ENCODE data around the gene IFNA16.
"Not testable (repeated sequence)": the region's sequence is repeated elsewhere in the genome, so short reads cannot be mapped to it uniquely, and the experiment has no call there.

IFNA16 gene

DNA sequence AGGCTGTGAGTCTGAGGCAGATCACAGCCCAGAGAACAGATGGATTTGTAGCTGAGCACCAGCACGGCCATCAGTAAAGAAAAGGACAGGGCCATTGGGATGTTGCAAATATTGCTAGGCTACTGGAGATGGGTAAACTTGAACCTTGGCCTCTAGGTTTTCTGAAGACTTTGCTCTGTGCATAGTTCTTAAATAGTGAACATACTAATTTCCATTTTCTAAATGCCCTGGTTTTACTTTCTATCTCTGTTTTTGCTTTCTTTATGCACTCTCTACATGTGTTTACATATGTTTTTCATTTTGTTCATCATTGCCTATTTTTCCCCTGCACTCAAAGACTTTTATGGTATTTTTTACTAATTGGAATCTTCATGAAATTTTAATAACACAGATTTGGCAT, at the start of gene IFNA16:
IFNA16 (minus strand) TSS at position 101 of the 400 bp plus-strand sequence; CDS start at position 95, 6 bp downstream.
- DNase-seq: not testable (repeated sequence)

DNA sequence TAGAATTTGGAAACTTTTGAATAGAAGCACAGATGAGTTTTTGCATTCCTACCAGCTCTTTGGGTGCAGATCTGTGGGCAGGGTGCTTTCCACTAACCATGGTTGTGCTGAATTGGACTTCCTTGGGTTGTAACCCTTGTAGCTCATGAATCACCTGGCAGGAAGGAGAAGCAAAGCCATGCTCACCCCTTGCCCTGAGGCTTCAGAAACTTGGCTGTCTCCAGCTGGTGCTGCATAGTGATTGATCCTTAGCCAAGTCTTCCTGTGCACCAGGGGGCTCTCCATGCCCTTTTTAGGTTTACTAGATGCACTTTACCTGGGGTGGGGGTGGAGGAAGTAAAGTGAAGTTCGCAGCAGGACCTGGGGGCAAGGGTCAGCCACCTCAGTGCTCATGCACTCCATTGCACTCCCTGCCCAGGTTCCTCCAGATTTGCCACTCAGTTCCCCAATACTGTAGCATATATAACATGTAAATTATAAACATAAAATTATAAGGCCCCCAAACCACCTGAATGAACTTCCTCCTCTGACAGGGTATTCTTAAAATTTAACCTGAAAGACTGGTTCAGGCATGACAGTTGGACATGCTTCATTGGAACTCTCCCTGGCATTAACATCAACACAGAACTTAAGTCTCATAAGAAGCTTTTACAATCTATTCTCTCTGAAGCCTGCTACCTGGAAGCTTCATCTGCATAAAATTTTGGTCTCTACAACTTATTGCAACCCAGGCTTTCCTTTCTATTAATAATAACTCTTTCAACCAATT, 48.5 kb upstream of the IFNA16 start:
- no peak for DNase-seq

DNA sequence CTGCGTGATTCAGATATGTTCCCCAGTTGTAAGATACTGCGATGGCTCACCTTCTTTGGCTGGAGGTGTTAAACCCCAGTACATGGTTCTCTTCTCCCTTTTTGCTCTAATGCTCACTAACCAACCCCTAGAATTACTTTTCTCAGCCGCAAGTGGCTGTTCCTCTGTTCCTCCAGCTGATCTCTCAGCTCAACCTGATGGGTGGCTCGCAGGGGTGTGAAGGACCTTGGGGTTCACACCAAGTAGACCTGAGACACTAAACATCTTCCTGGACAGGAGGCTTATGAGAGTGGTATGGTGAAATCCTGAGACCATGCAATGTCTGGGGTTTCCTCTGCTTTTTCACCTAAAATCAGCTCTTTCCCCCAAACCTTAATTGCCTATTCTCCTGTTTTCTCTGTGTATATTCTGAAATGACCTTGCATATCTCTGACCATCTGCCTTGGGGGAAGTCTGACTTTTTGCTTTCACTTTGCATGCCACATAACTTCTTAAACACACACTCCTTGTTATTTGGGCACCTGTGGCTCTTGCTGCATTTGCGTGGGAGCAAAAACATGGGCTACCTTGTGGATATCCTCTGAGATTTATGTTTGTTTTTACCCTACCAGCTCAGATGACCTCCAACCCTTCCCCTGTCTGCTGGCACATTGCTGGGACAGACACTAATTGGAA, 38.6 kb upstream of the IFNA16 start:
- DNase-seq: no peak

DNA sequence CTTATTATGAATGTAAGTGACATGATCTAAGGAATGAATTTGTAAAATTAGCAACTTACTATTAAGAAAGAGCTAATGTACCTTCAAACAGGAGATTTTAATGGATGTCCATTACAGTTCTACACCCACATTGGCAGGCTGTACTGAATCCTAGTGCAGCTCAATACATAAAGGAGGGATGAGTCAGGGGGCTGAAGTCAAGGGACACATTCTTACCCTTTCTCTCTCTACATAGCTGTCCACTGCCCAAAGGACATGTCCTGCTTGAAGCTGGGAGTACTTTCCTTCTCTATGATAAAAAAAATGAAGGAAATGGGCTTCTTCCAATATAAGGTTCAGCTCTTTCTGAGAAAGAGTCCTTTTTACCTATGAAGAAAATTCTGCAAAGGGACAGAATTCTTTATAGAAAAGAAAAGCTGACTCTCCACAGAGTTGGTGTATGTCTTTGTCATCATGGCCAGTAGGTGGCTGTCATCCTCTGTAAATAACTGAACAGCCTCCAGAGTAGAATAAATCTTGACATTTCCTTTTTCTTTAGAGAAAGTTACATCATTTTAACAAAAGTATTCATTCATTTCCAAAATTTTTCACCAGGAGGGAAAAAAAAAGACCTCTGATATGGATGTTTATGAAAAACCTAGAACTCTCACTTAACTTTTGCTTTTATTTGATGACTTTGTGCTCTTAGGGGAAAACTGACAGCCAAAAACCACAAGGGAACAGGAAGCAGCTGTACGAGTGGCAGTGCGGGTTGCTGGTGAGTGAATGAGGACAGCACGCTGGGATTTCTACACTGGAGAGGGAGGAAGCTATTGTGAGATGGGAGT, 35.8 kb upstream of the IFNA16 start:
- no peak for DNase-seq

DNA sequence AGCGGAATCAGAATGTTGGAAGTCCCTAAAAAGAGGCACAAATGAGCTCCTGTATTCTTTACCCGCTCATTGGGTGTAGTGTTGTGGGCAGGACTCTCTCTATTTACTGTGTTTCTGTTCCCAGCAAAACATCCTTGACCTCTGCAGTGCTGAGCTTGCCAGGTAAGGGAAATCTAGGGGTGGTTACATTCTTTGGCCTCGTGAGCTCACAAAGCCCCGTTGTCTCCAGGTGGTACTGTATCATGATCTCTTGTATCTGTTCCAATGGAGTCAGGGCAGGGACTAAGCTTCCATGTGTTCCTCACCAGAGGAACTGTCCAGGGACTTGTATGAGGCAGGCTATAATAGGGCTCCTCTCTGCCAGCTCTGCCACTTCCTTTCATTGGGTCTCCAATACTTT, 34.5 kb upstream of the IFNA16 start:
- DNase-seq: no peak

DNA sequence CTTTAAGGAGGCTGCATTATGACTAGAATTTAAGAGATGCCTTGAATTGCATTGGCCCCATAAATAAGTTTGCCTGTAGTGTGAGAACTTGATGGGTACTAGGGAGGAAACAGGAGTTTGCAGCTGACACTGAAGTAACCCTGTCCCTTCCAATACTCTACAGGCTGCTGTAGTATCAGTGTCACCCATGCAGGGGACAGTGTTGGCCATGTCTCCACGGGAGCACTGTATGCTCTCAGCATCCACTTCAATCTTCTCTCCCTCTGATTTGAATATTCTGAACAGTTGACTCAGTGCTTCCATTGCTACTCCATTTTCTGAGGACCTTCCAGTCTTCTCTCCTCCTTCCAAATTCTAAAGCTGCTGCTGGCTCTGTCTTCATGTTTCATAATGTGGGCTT, 34.1 kb upstream of the IFNA16 start:
- no peak for DNase-seq

DNA sequence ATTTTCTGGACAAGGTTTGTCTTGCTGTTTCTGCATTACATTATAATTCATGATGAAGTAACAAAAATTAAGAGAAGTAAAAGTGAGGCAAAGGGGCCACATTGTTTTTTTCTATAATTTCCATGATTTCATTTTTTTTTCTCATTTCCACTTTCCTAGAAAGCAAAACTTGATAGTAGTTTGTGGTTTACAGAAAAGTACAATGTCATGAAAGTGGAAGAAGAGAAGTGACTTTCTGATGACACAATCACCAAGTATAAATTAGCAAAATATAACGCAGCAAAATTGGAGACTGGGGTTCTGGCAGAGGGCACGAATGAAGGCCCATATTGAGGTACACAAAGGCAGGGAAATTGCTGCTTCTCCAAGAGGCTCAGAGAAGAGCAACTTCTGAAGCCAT, 27.7 kb upstream of the IFNA16 start:
- no peak for DNase-seq

DNA sequence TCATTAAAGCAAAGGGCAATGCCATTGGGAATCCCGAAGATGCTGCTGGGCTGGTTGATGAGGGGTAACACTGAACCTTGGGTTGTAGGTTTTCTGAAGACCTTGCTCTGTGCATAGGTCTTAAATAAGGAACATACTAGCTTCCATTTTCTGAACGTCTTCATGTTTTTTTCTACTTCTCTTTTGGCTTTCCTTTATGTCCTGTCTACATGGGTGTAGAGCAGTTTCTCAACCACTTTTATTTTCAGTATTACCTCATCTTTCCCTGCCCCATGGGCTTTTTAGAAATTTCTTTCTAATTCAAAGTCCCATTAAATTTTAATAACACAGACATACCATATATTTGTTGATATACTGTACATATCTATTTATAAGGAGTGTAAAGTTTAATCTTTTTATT, 22.8 kb upstream of the IFNA16 start, which contains the start of gene IFNA14:
IFNA14 (minus strand) TSS at position 95 of the 400 bp plus-strand sequence; CDS start at position 25, 70 bp downstream.
- DNase-seq: no peak

DNA sequence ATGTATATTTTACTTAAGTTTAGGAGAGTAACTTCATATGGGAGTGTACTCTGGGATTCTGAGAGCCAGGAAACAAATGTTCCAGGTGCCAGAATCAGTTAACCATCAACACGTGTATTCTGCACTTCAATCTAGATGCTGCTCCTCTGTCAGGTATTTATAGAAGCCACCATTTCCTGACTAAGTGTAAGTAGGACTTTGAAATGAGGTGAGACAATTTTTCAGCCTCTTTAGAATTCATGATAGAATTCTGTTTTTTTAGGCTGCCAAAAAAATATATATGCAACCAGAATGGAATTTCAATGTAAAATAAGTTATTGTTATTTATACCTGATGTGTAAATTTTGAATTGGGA, 19.2 kb upstream of the IFNA16 start:
- DNase-seq: not testable (repeated sequence)

DNA sequence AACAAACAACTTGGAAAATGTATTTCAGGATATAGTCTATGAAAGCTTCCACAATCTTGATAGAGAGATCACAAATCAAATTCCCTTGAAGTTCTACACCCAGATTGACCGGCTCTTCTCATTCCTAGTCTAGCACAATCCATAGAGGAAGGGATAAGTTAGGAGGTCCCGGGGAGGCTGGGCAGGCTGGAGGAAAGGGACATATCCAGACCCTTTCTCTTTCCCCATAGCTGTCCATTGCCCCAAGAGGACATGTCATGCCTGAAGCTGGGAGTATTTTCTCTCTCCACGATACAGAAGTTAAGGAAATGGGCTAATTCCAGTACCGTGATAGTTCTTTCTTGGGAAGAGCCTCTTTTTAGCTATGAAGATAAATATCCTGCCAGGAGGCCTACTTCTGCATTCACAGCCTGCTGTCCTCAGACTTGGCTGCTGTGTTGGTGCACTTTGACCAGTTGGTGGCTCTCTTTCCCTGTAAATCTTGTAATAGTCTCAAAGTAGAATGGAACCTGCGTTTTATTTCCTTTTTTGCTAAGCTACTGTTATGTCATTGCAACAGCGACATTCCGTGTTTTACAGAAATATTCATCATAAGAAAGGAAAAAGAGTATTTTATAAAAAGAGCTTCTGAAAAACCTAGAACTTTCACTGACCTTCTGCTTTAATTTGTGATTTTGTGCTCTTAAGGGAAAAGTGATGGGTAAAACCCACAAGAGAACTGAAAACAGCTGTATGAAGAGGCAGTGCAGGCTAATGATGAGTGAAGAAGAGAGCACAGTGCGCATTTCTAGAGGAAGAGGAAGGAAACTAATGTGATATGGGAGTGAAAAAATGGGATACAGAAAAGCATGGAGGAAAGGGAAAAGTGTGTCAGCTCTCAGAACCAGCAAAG, 18.6 kb upstream of the IFNA16 start:
- DNase-seq: not testable (repeated sequence)

DNA sequence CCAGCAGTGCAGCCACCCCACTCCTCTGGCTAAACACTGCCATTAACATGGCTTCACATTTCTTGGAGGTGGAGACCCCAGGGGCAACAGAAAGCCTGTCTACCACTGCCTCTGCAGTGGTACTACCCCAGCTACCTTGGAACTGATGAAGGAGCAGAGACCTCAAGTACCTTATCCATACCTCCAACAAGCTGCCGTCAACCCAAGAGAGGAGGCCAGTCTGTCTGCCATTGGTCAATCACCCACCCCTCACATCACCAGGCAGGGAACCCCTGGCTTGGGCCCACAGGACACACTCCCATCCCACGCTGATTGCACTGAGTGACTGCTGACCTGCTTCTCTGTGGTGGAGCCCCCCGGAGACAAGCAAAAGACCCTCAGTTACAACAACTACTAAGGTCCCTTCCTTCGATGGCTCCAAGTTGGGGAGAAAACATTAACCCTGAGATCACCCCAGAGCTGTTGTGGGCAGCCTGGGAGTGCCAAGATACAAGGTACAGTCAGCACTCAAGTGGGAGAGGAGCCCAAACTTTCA, 17.1 kb upstream of the IFNA16 start:
- DNase-seq: no peak

DNA sequence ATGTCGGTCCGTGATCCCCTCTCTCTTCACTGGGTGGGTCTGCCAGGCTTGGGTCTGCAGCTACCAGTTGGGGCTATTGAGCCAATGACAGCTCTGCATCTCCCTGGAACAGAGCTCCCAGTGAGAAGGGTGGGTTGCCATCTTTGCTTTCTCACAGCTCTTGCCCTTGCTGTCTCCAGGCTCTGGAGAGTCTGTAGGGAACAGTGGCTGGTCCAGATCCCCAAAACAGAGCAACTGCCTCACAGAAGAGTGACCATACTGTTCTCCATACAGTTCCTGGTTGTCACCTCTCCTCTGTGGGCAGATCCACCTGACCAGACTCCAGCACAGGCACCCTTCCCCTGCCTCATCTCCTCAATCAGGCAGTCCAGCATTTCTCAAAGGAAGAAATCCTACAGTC, 16.1 kb upstream of the IFNA16 start:
- DNase-seq: no peak

DNA sequence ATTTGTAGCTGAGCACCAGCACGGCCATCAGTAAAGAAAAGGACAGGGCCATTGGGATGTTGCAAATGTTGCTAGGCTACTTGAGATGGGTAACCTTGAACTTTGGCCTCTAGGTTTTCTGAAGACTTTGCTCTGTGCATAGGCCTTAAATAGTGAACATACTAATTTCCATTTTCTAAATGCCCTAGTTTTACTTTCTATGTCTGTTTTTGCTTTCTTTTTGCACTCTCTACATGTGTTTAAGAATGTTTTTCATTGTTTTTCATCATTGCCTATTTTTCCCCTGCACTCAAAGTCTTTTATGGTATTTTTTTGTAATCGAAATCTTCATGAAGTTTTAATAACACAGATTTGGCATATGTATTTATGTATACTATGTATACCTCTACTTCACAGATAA, 11.0 kb upstream of the IFNA16 start, which contains the start of gene IFNA17:
IFNA17 (minus strand) TSS at position 101 of the 400 bp plus-strand sequence; CDS start at position 52, 49 bp downstream.
- no peak for DNase-seq

DNA sequence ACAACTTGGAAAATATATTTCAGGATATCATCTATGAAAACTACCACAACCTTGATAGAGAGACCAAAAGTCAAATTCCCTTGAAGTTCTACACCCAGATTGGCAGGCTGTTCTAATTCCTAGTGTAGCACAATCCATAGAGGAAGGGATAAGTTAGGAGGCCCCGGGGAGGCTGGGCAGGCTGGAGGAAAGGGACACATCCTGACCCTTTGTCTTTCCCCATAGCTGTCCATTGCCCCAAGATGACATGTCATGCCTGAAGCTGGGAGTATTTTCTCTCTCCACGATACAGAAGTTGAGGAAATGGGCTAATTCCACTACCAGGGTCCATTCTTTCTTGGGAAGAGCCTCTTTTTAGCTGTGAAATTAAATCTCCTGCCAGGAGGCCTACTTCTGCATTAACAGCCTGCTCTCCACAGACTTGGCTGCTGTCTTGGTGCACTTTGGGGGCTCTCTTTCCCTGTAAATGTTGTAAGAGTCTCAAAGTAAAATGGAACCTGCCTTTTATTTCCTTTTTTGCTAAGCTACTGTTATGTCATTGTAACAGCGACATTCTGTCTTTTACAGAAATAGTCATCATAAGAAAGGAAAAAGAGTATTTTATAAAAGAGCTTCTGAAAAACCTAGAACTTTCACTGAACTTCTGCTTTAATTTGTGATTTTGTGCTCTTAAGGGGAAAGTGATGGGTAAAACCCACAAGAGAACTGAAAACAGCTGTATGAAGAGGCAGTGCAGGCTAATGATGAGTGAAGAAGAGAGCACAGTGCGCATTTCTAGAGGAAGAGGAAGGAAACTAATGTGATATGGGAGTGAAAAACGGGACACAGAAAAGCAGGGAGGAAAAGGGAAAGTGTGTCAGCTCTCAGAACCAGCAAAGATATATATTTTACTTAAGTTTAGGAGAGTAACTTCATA, 3.4 kb downstream of the IFNA16 start:
- not testable (repeated sequence) for DNase-seq

DNA sequence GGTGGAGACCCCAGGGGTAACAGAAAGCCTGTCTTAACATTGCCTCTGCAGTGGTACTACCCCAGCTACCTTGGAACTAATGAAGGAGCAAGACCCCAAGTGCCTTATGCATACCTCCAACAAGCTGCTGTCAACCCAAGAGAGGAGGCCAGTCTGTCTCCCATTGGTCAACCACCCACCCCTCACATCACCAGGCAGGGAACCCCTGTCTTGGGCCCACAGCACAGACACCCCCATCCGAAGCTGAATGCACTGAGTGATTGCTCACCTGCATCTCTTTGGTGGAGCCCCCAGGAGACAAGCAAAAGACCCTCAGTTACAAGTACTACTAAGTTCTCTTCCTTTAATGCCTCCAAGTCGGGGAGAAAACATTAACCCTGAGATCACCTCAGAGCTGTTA, 5.0 kb downstream of the IFNA16 start:
- DNase-seq: not testable (repeated sequence)

DNA sequence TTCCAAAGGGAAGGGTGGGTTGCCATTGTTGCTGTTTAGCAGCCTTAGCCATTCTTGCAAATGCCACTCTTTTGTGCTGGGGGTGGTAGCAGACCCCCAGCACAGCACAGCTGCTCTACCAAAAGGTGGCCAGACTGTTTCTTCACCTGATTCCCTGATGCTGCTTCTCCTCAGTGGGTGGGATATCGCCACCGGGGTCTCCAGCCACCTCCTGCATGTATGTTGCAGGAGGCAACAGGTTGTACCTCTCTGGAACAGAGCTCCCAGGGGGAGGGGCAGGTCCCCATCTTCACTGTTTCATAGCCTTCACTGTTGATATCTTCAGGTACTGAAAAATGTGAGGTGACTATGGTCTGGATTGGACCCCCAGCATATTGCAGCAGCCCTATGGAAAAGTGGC, 6.3 kb downstream of the IFNA16 start:
- DNase-seq: not testable (repeated sequence)

DNA sequence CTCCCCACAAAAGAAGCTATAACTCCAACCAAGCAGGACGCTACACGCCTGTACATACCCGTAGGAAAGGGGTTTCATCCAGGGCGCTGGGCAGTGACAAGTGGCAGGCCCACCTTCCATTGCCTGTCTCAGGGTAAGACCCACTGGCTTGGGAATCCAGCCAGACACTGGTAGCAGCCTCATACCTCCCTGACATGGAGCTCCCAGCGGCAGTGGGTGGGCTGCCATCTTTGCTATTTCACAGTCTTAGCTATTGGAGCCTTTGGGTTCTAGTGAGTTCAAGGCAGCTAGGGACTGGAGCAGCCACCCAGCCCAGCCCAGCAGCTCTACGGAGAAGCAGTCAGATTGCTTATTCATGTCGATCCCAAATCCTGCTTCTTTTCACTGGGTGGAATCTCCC, 6.8 kb downstream of the IFNA16 start:
- DNase-seq: no peak

DNA sequence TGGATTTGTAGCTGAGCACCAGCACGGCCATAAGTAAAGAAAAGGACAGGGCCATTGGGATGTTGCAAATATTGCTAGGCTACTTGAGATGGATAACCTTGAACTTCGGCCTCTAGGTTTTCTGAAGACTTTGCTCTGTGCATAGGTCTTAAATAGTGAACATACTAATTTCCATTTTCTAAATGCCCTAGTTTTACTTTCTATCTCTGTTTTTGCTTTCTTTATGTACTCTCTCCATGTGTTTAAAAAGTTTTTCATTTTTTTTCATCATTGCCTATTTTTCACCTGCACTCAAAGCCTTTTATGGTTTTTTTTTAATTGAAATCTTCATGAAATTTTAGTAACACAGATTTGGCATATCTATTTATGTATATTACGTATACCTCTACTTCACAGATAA, 10.1 kb downstream of the IFNA16 start, which contains the start of gene IFNA10:
IFNA10 (minus strand) TSS at position 101 of the 400 bp plus-strand sequence; CDS start at position 55, 46 bp downstream.
- not testable (repeated sequence) for DNase-seq

DNA sequence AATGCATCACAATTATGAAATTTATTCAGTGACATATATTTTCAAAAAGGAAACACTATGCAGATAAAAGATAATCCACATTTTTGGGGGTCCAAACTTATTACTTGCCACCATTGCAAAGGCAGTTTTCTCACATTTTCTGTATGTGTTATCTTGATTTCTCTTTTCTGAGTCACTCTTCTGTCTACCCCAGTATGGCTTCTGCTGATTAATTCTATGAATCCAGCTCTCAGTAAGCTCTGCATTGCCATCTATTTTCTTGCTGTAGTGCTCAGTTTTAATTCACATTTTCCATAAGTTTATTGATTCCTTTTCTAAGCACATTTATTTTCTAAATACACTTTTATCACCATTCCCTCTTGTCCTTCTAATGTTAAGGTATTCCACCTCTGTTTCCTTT, 11.9 kb downstream of the IFNA16 start:
- no peak for DNase-seq

DNA sequence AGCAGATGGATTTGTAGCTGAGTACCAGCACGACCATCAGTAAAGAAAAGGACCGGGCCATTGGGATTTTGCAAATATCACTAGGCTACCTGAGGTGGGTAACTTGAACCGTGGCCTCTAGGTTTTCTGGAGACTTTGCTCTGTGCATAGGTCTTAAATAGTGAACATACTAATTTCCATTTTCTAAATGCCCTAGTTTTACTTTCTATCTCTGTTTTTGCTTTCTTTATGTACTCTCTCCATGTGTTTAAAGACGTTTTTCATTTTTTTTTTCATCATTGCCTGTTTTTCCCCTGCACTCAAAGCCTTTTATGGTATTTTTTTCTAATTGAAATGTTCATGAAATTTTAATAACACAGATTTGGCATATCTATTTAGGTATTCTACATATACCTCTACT, 15.0 kb downstream of the IFNA16 start, which contains the start of gene IFNA7:
IFNA7 (minus strand) TSS at position 101 of the 400 bp plus-strand sequence; CDS start at position 61, 40 bp downstream.
- not testable (repeated sequence) for DNase-seq

All from NCI-H1436 (cell line).